HG03378 (cell line): ENCODE results near the gene OR8B12.
"Not testable (repeated sequence)": the region's sequence is repeated elsewhere in the genome, so short reads cannot be mapped to it uniquely, and the experiment has no call there.

Experiments
- ATAC-seq: cut with Tn5 transposase; IDR thresholded peaks from one replicate; pipeline ENCODE4 v1.9.1; 2021; ENCODE audit warnings: mild to moderate bottlenecking, moderate library complexity; ENCODE audit not compliant: unreplicated experiment

The OR8B12 gene

GRCh38 chr11:124533626-124534025 lies 9.8 kb downstream of the OR8B12 start:
- no peak for ATAC-seq

GRCh38 chr11:124520550-124520854 lies 23.0 kb downstream of the OR8B12 start:
- no peak for ATAC-seq

DNA sequence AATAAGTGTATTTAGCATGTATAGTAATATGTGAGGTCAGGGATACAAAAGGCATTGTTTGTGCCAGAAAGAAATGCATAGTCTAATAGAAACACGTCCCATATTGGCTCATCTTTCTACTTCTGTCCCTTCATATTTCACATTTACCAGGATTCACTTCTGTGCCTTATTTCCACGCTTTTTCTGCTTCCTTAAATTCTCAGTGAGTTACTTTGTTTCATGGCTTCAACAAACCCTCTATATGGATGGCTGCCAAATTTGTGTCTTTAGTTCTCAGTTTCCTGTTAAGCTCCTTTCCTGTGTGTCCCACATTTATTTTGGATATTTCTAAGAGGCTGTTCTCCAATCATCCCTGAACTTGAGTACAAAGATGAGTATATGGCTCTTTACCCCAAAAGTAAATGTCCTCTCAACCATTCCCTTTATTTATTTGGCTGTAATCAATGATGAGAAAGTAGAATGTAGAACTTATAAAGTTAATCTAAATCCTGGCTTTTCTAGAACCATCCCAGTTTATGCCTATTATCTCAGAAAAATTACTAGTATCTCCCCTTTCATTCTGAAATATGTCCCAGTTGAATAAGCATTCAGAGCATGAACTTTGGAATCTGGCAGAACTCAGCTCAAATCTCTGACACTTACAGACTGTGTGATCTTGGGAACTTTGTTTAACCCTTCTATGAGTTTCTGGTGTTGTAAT lies 23.5 kb downstream of the OR8B12 start:
- ATAC-seq = no peak

- ATAC-seq = no peak
These were observed 24.4 kb downstream of the OR8B12 start for GRCh38 chr11:124518989-124519451.

DNA sequence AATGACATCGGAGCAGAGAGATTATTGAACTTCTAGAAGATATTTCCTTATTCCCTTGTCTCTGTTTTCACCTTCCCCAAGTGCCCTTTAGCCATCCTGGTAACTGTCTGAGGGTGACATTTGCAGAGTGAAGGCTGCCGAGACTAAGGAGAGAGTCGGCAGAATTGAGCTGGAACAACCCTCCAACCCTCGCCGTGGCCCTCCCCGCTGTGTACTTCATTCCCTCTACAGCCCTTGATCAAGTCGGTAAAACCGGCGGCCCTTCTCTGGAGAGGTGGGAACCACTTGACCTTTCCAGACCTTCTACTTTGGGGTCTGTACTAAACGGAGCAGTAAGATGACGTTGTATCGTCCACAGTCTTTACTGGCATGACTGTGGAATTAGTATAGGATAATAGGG lies 26.1 kb downstream of the OR8B12 start:
- no peak for ATAC-seq

DNA sequence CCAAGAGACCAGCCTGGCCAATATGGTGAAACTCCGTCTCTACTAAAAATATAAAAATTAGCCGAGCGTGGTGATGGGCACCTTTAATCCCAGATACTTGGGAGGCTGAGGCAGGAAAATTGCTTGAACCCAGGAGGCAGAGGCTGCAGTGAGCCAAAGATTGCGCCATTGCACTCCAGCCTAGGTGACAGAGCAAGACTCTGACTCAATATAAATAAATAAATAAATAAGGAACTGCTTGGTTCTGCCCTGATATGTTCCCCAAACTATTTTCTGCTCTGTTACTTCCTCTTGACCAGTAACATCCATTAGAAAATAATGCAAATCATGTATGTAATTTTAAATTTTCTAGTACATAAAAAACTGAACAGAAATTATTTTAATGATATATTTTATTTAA lies 28.8 kb downstream of the OR8B12 start:
- not testable (repeated sequence) for ATAC-seq

DNA sequence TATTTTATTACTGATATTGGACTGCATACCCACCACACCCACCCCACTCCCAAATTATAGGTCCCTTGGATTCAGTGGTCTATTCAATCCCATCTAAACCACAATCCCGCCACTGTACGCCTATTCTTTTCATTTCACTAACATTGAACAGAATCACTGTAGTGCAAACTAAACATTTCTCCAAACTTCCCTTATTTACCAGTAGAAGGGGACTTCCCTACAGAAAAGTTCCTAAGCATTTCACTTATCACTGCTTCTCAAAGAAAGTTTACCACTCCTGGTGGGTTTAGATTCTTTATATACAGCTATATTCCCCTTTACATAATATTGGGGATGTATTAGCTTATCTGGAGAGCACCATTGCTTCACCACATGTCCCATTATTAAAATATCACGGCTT lies 29.3 kb downstream of the OR8B12 start:
- ATAC-seq = no peak

DNA sequence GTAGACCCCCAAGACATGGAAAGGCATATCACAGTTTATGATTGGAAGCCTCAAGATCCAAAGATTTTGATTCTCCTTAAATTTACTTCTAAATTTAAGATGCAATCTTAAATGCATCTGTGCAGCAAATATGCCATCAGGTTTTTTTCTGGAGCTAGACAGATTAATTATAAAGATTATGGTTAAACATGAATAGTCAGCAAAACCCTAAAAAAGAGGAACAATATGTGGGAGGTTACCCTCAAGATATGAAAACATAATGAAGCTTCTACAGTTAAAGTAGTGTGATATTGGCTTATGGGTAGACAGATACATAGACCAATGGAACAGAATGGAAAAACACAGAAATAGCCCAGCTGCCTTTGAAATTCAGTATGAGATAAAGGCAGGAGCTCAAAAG lies 31.7 kb downstream of the OR8B12 start:
- no peak for ATAC-seq

GRCh38 chr11:124510279-124510678 lies 33.2 kb downstream of the OR8B12 start:
- ATAC-seq = no peak

GRCh38 chr11:124499711-124500110 lies 43.7 kb downstream of the OR8B12 start:
- ATAC-seq = no peak

DNA sequence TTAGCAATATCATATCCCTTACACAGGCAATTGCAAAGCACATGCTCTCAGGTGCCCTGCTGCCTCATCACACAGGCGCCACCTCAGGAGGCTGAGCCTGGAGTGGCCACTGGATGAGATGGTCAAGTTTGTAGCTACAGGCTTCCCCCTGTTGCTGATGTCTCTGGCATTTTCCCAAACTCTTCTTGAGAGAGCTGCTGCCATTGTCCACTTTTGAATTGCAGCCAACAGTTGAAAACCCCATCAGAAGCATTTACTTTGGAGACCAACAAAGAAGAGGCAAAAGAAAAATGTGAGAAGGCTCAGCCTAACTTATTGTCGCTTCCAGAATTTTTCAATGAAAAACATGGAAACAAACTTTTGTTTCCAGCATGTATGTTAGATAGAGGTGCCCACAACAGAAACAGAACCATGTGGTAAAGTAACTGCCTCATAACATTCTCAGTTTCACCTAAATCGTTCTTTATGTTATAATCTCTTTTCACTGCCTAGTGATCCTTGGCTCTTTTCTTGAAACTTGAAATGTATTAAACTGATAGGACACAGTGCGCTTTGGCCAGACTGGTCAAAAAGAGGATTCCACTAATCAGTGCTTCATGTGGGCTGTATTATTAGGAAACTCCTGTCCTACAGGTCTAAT lies 50.3 kb downstream of the OR8B12 start:
- no peak for ATAC-seq
